ENCODE results near the gene EP300.

DNA sequence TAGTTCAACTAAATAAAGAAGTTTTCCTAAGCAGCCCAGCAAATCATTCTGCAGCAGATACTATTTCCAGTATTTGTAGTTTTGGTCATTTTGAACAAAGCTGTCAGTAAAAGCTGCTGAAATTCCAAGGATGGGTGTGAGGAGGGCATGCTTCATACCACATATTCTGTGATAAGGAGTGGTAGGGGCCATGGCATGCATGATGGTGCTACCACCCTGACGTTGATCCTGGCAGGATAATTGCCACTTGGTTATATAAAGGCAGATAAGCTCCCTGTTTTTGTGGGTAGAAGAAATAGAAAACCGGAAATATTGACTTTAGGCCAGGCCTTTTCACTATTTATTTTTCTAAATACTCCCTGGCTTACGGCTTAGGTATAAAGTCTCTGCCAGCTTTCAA lies 79.6 kb downstream of the EP300 start:
- no peak for TF ChIP-seq EZH2 (IDR thresholded peaks at IDR 0.05; ENCODE audit: low read length, missing control alignments)
- TF ChIP-seq, protein P1, sequence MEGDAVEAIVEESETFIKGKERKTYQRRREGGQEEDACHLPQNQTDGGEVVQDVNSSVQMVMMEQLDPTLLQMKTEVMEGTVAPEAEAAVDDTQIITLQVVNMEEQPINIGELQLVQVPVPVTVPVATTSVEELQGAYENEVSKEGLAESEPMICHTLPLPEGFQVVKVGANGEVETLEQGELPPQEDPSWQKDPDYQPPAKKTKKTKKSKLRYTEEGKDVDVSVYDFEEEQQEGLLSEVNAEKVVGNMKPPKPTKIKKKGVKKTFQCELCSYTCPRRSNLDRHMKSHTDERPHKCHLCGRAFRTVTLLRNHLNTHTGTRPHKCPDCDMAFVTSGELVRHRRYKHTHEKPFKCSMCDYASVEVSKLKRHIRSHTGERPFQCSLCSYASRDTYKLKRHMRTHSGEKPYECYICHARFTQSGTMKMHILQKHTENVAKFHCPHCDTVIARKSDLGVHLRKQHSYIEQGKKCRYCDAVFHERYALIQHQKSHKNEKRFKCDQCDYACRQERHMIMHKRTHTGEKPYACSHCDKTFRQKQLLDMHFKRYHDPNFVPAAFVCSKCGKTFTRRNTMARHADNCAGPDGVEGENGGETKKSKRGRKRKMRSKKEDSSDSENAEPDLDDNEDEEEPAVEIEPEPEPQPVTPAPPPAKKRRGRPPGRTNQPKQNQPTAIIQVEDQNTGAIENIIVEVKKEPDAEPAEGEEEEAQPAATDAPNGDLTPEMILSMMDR (conservative IDR thresholded peaks at IDR 0.05 in 1 of 2, IDR thresholded peaks at IDR 0.05 in 1 of 2; ENCODE audit: low read depth in 1 of 2, low read length in 2 of 2), result no peak

All from fibroblast of lung (primary cell).